ENCODE data around the gene NFE2L3. TPM values are rescaled to one million over a fixed set of nuclear protein-coding genes. Genes with fewer than 3 reads are reported as not detected.

The NFE2L3 gene
- total and polyA plus RNA-seq, 9 of the 15 experiments (the other 6 are each of a cell fraction or from before 2014, with no cell fraction given) = 2.9 to 16.9 (median 12.4) TPM

GRCh38 chr7:26200038-26200443 lies 48.0 kb downstream of the NFE2L3 start (continued):
- 0 out of 2 replicates have a peak, but pooled peaks have one; percentile 18 for TF ChIP-seq KDM2B (CRISPR knock-in tag; IDR thresholded peaks at IDR 0.05)
- no peak for TF ChIP-seq FOXJ3 (CRISPR knock-in tag; IDR thresholded peaks at IDR 0.05)
- no peak for TF ChIP-seq RNF219 (CRISPR knock-in tag; IDR thresholded peaks at IDR 0.05)
- TF ChIP-seq NR2C1 (IDR thresholded peaks at IDR 0.05) = no peak
- no peak for TF ChIP-seq NR2C1 (tag; IDR thresholded peaks at IDR 0.05)
- TF ChIP-seq ZNF146 (CRISPR knock-in tag; IDR thresholded peaks at IDR 0.05; ENCODE audit: unreplicated experiment) = no peak
- TF ChIP-seq ZNF354B (CRISPR knock-in tag; IDR thresholded peaks at IDR 0.05) = 0 out of 2 replicates have a peak, but pooled peaks have one; percentile 4
- TF ChIP-seq EWSR1 (IDR thresholded peaks at IDR 0.05; ENCODE audit: borderline replicate concordance, low read depth, partially characterized antibody) = no peak
- TF ChIP-seq POLR2AphosphoS5 (IDR thresholded peaks at IDR 0.05; ENCODE audit: control insufficient read depth, insufficient read depth, low read depth, low read length) = peak; percentile 5; the same call in 1 of the 2 replicates
- peak in 1 of 2 experiments; percentile 86; a peak in 2 of 4 replicates for TF ChIP-seq MAZ (CRISPR knock-in tag; conservative IDR thresholded peaks at IDR 0.05 in 1 of 2, IDR thresholded peaks at IDR 0.05 in 1 of 2)
- peak; percentile 73 for TF ChIP-seq ETV1 (tag; conservative IDR thresholded peaks at IDR 0.05; ENCODE audit: low read depth)
- no peak for TF ChIP-seq CBX1 (IDR thresholded peaks at IDR 0.05; ENCODE audit: low read depth)
- TF ChIP-seq BCL6 (CRISPR knock-in tag; IDR thresholded peaks at IDR 0.05) = 0 out of 2 replicates have a peak, but pooled peaks have one; percentile 12
- no peak for TF ChIP-seq POLR2G (IDR thresholded peaks at IDR 0.05; ENCODE audit: low read depth, low read length)
- TF ChIP-seq ZNF830 (CRISPR knock-in tag; IDR thresholded peaks at IDR 0.05) = peak; percentile 76; the same call in 1 of the 2 replicates
- peak; percentile 50; the same call in 1 of the 2 replicates for TF ChIP-seq ZNF561 (CRISPR knock-in tag; conservative IDR thresholded peaks at IDR 0.05)
- peak; percentile 46; the same call in 1 of the 2 replicates for TF ChIP-seq ZNF41 (CRISPR knock-in tag; conservative IDR thresholded peaks at IDR 0.05)
- TF ChIP-seq, protein P1, sequence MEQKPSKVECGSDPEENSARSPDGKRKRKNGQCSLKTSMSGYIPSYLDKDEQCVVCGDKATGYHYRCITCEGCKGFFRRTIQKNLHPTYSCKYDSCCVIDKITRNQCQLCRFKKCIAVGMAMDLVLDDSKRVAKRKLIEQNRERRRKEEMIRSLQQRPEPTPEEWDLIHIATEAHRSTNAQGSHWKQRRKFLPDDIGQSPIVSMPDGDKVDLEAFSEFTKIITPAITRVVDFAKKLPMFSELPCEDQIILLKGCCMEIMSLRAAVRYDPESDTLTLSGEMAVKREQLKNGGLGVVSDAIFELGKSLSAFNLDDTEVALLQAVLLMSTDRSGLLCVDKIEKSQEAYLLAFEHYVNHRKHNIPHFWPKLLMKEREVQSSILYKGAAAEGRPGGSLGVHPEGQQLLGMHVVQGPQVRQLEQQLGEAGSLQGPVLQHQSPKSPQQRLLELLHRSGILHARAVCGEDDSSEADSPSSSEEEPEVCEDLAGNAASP (IDR thresholded peaks at IDR 0.05) = no peak
- TF ChIP-seq ETV5 (CRISPR knock-in tag; IDR thresholded peaks at IDR 0.05; ENCODE audit: low read depth) = peak; percentile 42; the same call in 1 of the 2 replicates
- peak; percentile 56; the same call in 1 of the 2 replicates for TF ChIP-seq ZBTB7A (IDR thresholded peaks at IDR 0.05; ENCODE audit: borderline replicate concordance, control insufficient read depth, low read depth, low read length)
- TF ChIP-seq ZBTB8A (IDR thresholded peaks at IDR 0.05; ENCODE audit: partially characterized antibody) = peak; percentile 14
- TF ChIP-seq ZSCAN32 (CRISPR knock-in tag; IDR thresholded peaks at IDR 0.05) = no peak; the same call in 1 of the 2 replicates
- TF ChIP-seq CTCFL (IDR thresholded peaks at IDR 0.05; ENCODE audit: borderline replicate concordance, insufficient read depth, low read depth, low read length, poor library complexity, severe bottlenecking) = no peak
- no peak for TF ChIP-seq MTF1 (CRISPR knock-in tag; IDR thresholded peaks at IDR 0.05; ENCODE audit: borderline replicate concordance)
